H1 (cell line): ENCODE results near the gene HOXC13. TPM values are rescaled to one million over a fixed set of nuclear protein-coding genes. Genes with fewer than 3 reads are reported as not detected.

Experiments used
- CTCF ChIA-PET: fragments of 300-600 bp; sonication (Branson Sonifier 250); formaldehyde crosslinking; loops from one replicate; lab custom pipeline; 2021; ENCODE audit not compliant: partially characterized antibody; lab: Charles Lee
- POLR2A ChIA-PET: fragments of 300-600 bp; sonication (Branson Sonifier 250); formaldehyde crosslinking; loops from one replicate; lab custom pipeline; 2021; ENCODE audit warnings: inconsistent platforms; ENCODE audit not compliant: partially characterized antibody; lab: Charles Lee
- DNase-seq, 2 experiments: peaks; one replicate each; pipeline versions ENCODE4 v3.0.0 to v3.0.0-alpha.2; 2010 to 2022; ENCODE audit warnings: low spot score in 2 of 2, low read depth in 1 of 2, mixed read lengths in 1 of 2
- FAIRE-seq: peaks from 2 replicates; lab custom pipeline; 2011; peaks lifted over from hg19 to GRCh38; lab: Jason Lieb, UNC
- H2AFZ ChIP-seq: 2 replicates; pipeline ENCODE4 v1.8.1; 2012; ENCODE audit warnings: low read length, inconsistent platforms
- H2AK5ac ChIP-seq: 2 replicates; pipeline ENCODE4 v1.6.1; 2013; ENCODE audit warnings: low read depth, low read length
- H2BK120ac ChIP-seq: replicated peaks from 2 replicates; pipeline ENCODE3; 2013; ENCODE audit warnings: low read depth, low read length, inconsistent platforms
- H2BK12ac ChIP-seq: 2 replicates; pipeline ENCODE4 v1.6.1; 2013; ENCODE audit warnings: low read depth, low read length
- H2BK15ac ChIP-seq: 2 replicates; pipeline ENCODE4 v1.6.1; 2013; ENCODE audit warnings: low read length
- H2BK20ac ChIP-seq: 2 replicates; pipeline ENCODE4 v1.6.1; 2013; ENCODE audit warnings: low read length
- H2BK5ac ChIP-seq: 2 replicates; pipeline ENCODE4 v1.6.1; 2013; ENCODE audit warnings: low read depth, low read length
- H3K14ac ChIP-seq: 2 replicates; pipeline ENCODE4 v1.6.1; 2013; ENCODE audit warnings: inconsistent platforms; ENCODE audit not compliant: insufficient read length
- H3K18ac ChIP-seq: 2 replicates; pipeline ENCODE4 v1.6.1; 2013; ENCODE audit warnings: low read length; ENCODE audit errors: extremely low read depth
- H3K23ac ChIP-seq: 2 replicates; pipeline ENCODE4 v1.6.1; 2013; ENCODE audit warnings: inconsistent platforms; ENCODE audit not compliant: insufficient read length
- H3K23me2 ChIP-seq: 2 replicates; pipeline ENCODE4 v1.6.1; 2013; ENCODE audit warnings: low read depth, low read length
- H3K27ac ChIP-seq: 2 replicates; pipeline ENCODE4 v1.6.1; 2011; ENCODE audit warnings: low read depth, low read length, inconsistent platforms
- H3K27me3 ChIP-seq, 4 experiments: replicated peaks in 1 of 4; 1 replicate in 1 of 4; 2 replicates in 3 of 4; pipeline versions ENCODE4 v1.6.1 to v1.8.1; 2011 to 2013; ENCODE audit warnings: low read length in 3 of 4, mild to moderate bottlenecking in 3 of 4, inconsistent platforms in 2 of 4, mixed read lengths in 2 of 4, moderate library complexity in 1 of 4; ENCODE audit not compliant: control insufficient read depth in 3 of 4, insufficient read depth in 3 of 4; ENCODE audit errors: extremely low read depth in 1 of 4
- H3K36me3 ChIP-seq, 4 experiments: 2 replicates each; pipeline versions ENCODE4 v1.6.1 to v1.8.1; 2011 to 2013; ENCODE audit warnings: mild to moderate bottlenecking in 4 of 4, low read length in 3 of 4, moderate library complexity in 2 of 4, control low read depth in 1 of 4, inconsistent platforms in 1 of 4; ENCODE audit not compliant: insufficient read depth in 4 of 4, control insufficient read depth in 2 of 4
- H3K4ac ChIP-seq: replicated peaks from 2 replicates; pipeline ENCODE3; 2013; ENCODE audit warnings: low read length, low read depth, mixed read lengths, inconsistent platforms; ENCODE audit not compliant: insufficient read length
- H3K4me1 ChIP-seq, 4 experiments: replicated peaks in 1 of 4; 1 replicate in 1 of 4; 2 replicates in 3 of 4; pipeline versions ENCODE4 v1.6.1 to v1.8.1; 2011 to 2013; ENCODE audit warnings: low read length in 3 of 4, inconsistent platforms in 2 of 4, mixed read lengths in 1 of 4; ENCODE audit not compliant: insufficient read depth in 4 of 4, control insufficient read depth in 3 of 4
- H3K4me2 ChIP-seq, 2 experiments: 2 replicates each; pipeline versions ENCODE4 v1.6.1 to v1.8.1; 2011 to 2013; ENCODE audit warnings: low read depth in 2 of 2, low read length in 2 of 2, control low read depth in 1 of 2, inconsistent platforms in 1 of 2, mild to moderate bottlenecking in 1 of 2; ENCODE audit not compliant: insufficient read depth in 1 of 2
- H3K4me3 ChIP-seq, 4 experiments: fragments of 200-600, 300-600 bp in 1 of 4; sonication (generic), shearing (Covaris generic), sonication (Bioruptor Twin) in 1 of 4; 2 replicates each; pipeline versions ENCODE4 v1.5.1 to v1.8.1; 2011 to 2016; ENCODE audit warnings: low read length in 4 of 4, low read depth in 3 of 4, control low read depth in 2 of 4, inconsistent platforms in 2 of 4, mild to moderate bottlenecking in 2 of 4, mixed read lengths in 1 of 4, moderate library complexity in 1 of 4; ENCODE audit not compliant: insufficient read depth in 2 of 4; ENCODE audit errors: extremely low read depth in 1 of 4
- H3K56ac ChIP-seq: replicated peaks from 2 replicates; pipeline ENCODE3; 2013; ENCODE audit warnings: low read depth, mild to moderate bottlenecking, mixed read lengths, low read length, inconsistent platforms; ENCODE audit not compliant: insufficient read length
- H3K79me1 ChIP-seq: 2 replicates; pipeline ENCODE4 v1.6.1; 2013; ENCODE audit warnings: low read depth, low read length, control low read depth
- H3K79me2 ChIP-seq, 2 experiments: 2 replicates each; pipeline versions ENCODE4 v1.6.1 to v1.8.1; 2012 to 2013; ENCODE audit warnings: low read length in 2 of 2, mild to moderate bottlenecking in 2 of 2, inconsistent platforms in 1 of 2; ENCODE audit not compliant: insufficient read depth in 2 of 2, control insufficient read depth in 1 of 2
- H3K9ac ChIP-seq, 4 experiments: replicated peaks in 1 of 4; 1 replicate in 1 of 4; 2 replicates in 3 of 4; pipeline versions ENCODE4 v1.6.1 to v1.8.1; 2011 to 2013; ENCODE audit warnings: low read depth in 3 of 4, low read length in 3 of 4, control low read depth in 2 of 4, mild to moderate bottlenecking in 2 of 4, moderate library complexity in 2 of 4, inconsistent platforms in 1 of 4; ENCODE audit errors: extremely low read depth in 1 of 4
- H3K9me3 ChIP-seq, 2 experiments: 2 replicates each; pipeline versions ENCODE4 v1.6.1 to v1.8.1; 2012 to 2013; ENCODE audit warnings: mild to moderate bottlenecking in 2 of 2, moderate library complexity in 2 of 2, control low read depth in 1 of 2, inconsistent platforms in 1 of 2, low read depth in 1 of 2, low read length in 1 of 2, mixed read lengths in 1 of 2; ENCODE audit not compliant: insufficient read depth in 2 of 2
- H4K20me1 ChIP-seq, 2 experiments: replicated peaks in 1 of 2; 2 replicates each; pipeline versions ENCODE3 to v1.8.1; 2011 to 2013; ENCODE audit warnings: inconsistent platforms in 2 of 2, low read length in 2 of 2, mild to moderate bottlenecking in 1 of 2; ENCODE audit not compliant: insufficient read depth in 2 of 2, control insufficient read depth in 1 of 2
- H4K5ac ChIP-seq: 2 replicates; pipeline ENCODE4 v1.6.1; 2013; ENCODE audit warnings: low read length, low read depth, mixed read lengths, inconsistent platforms; ENCODE audit not compliant: insufficient read length
- H4K8ac ChIP-seq: 2 replicates; pipeline ENCODE4 v1.8.0; 2013; ENCODE audit warnings: mild to moderate bottlenecking, moderate library complexity, low read length, inconsistent platforms; ENCODE audit not compliant: insufficient read depth; ENCODE audit errors: extremely low read depth
- H4K91ac ChIP-seq: replicated peaks from 2 replicates; pipeline ENCODE3; 2013; ENCODE audit warnings: low read length, mixed read lengths, inconsistent platforms; ENCODE audit not compliant: insufficient read length
- CHD2 ChIP-seq: IDR thresholded peaks from 2 replicates; pipeline ENCODE4 v1.6.1; 2012; ENCODE audit warnings: low read length, improper control_type of control experiment
- CREB1 ChIP-seq: IDR thresholded peaks from 2 replicates; pipeline ENCODE4 v1.6.1; 2012; ENCODE audit warnings: inconsistent platforms
- EZH2 ChIP-seq: fragments of 200-600 bp; sonication (generic); IDR thresholded peaks from 2 replicates; pipeline ENCODE4 v1.7.1; 2012; ENCODE audit warnings: low read depth, mild to moderate bottlenecking, moderate library complexity, low read length, inconsistent platforms; ENCODE audit not compliant: severe bottlenecking
- NRF1 ChIP-seq: IDR thresholded peaks from 2 replicates; pipeline ENCODE4 v1.6.1; 2011; ENCODE audit warnings: mild to moderate bottlenecking, low read depth, low read length, improper control_type of control experiment
- TCF12 ChIP-seq: IDR thresholded peaks from 2 replicates; pipeline ENCODE4 v1.6.1; 2011; ENCODE audit warnings: low read depth, mild to moderate bottlenecking, low read length
- WGBS, 2 experiments: shearing (Covaris generic) in 1 of 2; methylation state at CpG; one replicate each; pipeline versions ENCODE4 v1.1.6 to v1.1.7; 2013 to 2015; ENCODE audit warnings: low lambda C conversion rate in 2 of 2, mixed read lengths in 2 of 2, inconsistent platforms in 1 of 2, low coverage in 1 of 2, missing lambda C conversion rate in 1 of 2; ENCODE audit not compliant: insufficient replicate concordance in 2 of 2, insufficient coverage in 1 of 2, insufficient read length in 1 of 2; ENCODE audit errors: extremely low coverage in 1 of 2, missing lambda C conversion rate in 1 of 2; 5-methylcytosine and 5-hydroxymethylcytosine counted together
- polyA plus RNA-seq, 7 experiments: library from polyadenylated mRNA; depleted of rRNA in 3 of 7; stranded (reverse) in 5 of 7; unstranded in 2 of 7; fragments of >200 nt in 5 of 7; fragments of 200-250 nt in 2 of 7; gene quantifications; 1 replicate in 5 of 7; 2 replicates in 1 of 7; 4 replicates in 1 of 7; pipeline versions ENCODE4 v1.2.1 to v1.2.3, GENCODE V29; 2011 to 2013; ENCODE audit warnings: missing spikeins in 2 of 7, mixed read lengths in 2 of 7
- total RNA-seq: library from RNA; stranded (reverse); fragmentation: NEBNext Ultra II Directional; extraction: Animal tissue kit (Norgen Biotek cat#: 25700); gene quantifications from 2 replicates; pipeline ENCODE4 v1.2.1, GENCODE V29; 2021

Gene HOXC13
- total and polyA plus RNA-seq, 2 of the 8 experiments (the other 6 are each of a cell fraction or from before 2014, with no cell fraction given), result 0.02 TPM; not detected in 1

GRCh38 chr12:53956251-53956887, 17.7 kb downstream of the HOXC13 start:
- peak in 1 of 2 experiments; percentile 57 for DNase-seq
- Histone ChIP-seq H4K20me1 (peaks cover 27 to 56% of the 10 kb centered on the region in 2 experiments), H3K79me2 (no peaks in the 10 kb centered on the region), H2AK5ac (no peak overlapping the region), H4K91ac (no peak overlapping the region), H3K23ac (no peak overlapping the region), H2BK15ac (no peak overlapping the region), H3K4me2 (no peak overlapping the region; a peak in 1 of 4 replicates), H2BK120ac (no peak overlapping the region), H3K14ac (no peak overlapping the region), H2AFZ (no peak overlapping the region), H3K79me1 (no peaks in the 10 kb centered on the region), H3K18ac (no peak overlapping the region), H4K8ac (peak overlapping the region; percentile 12; the same call in 1 of the 2 replicates), H3K4ac (no peak overlapping the region), H3K36me3 (peaks cover 0 to 16% (median 0%) of the 10 kb centered on the region in 4 experiments; a peak in 1 of 8 replicates), H3K4me1 (peaks cover 0 to 8% (median 2%) of the 10 kb centered on the region in 4 experiments; a peak in 3 of 7 replicates), H3K4me3 (no peak overlapping the region), H2BK12ac (peak overlapping the region; percentile 60), H2BK20ac (no peak overlapping the region), H3K9ac (no peak overlapping the region), H3K23me2 (no peaks in the 10 kb centered on the region), H3K9me3 (no peaks in the 10 kb centered on the region; a peak in 1 of 4 replicates), H3K27ac (no peak overlapping the region), H3K56ac (no peak overlapping the region), H4K5ac (no peak overlapping the region), H2BK5ac (no peak overlapping the region), H3K27me3 (peaks cover 100% of the 10 kb centered on the region in 4 experiments)
- POLR2A ChIA-PET, result interaction anchor here (1.2 kb wide), 1 partner anchor 17 kb away, joined by 4 read pairs; no protein-coding TSS in a partner anchor
- CTCF ChIA-PET, result interaction anchor here (1.1 to 5.6 kb wide), 2 partner anchors 30 to 124 kb away, joined by 3 to 40 read pairs; partner anchors contain the start of gene HOXC10
- FAIRE-seq, result no peak
- WGBS, 2 experiments, result 21% methylated on average over 23 of the region's 25 CpGs; no CpG with 5 or more reads in 1 of the 2 experiments
- TF ChIP-seq CHD2 (no peak), EZH2 (peak; percentile 16), TCF12 (0 out of 2 replicates have a peak, but pooled peaks have one; percentile 12), NRF1 (no peak), CREB1 (no peak)
